ENCODE results near the gene MINK1. TPM values are rescaled to one million over a fixed set of nuclear protein-coding genes. Genes with fewer than 3 reads are reported as not detected.

Gene MINK1
- total and polyA plus RNA-seq, 2 donors from 2014 or later: 21.2 to 118 TPM

GRCh38 chr17:4944163-4944553, 111.0 kb downstream of the MINK1 start:
- Histone ChIP-seq H3K4me1 (ENCODE audit: control insufficient read depth in 2 of 3, insufficient read depth in 2 of 3, low read depth in 1 of 3, low read length in 3 of 3) (peaks cover 5 to 32% (median 15%) of the 10 kb centered on the region in 3 donors), H3K9ac (ENCODE audit: low read length in 3 of 3) (no peak overlapping the region), H3K9me3 (ENCODE audit: control insufficient read depth in 2 of 3, insufficient read depth in 1 of 3, low read length in 3 of 3) (no peaks in the 10 kb centered on the region), H3K27ac (ENCODE audit: low read depth in 2 of 2, low read length in 2 of 2) (no peak overlapping the region), H3K4me3 (ENCODE audit: low read length in 3 of 3) (no peak overlapping the region), H3K36me3 (ENCODE audit: control insufficient read depth in 2 of 3, insufficient read depth in 3 of 3, low read length in 3 of 3) (peaks cover 6 to 30% (median 21%) of the 10 kb centered on the region in 3 donors), H3K27me3 (ENCODE audit: control insufficient read depth, insufficient read depth, low read length) (no peaks in the 10 kb centered on the region)
- TF ChIP-seq CTCF (IDR thresholded peaks at IDR 0.05; ENCODE audit: borderline replicate concordance, extremely low read depth, insufficient read depth): no peak
- DNase-seq: no peak
- no peak for FAIRE-seq
- intact Hi-C loops (cut with DNase I): no loop called here

GRCh38 chr17:4944554-4945175, 111.5 kb downstream of the MINK1 start:
- no peak for TF ChIP-seq CTCF (IDR thresholded peaks at IDR 0.05; ENCODE audit: borderline replicate concordance, extremely low read depth, insufficient read depth)
- no peak overlapping the region for H3K9ac ChIP-seq (ENCODE audit: low read length in 3 of 3)
- intact Hi-C loops (cut with DNase I): no loop called here
- FAIRE-seq (no peak), DNase-seq (no peak)
- H3K27me3 ChIP-seq (ENCODE audit: control insufficient read depth, insufficient read depth, low read length): no peaks in the 10 kb centered on the region
- peak overlapping the region; percentile 30 to 49 for H3K27ac ChIP-seq (ENCODE audit: low read depth in 2 of 2, low read length in 2 of 2)
- H3K4me1 ChIP-seq (ENCODE audit: control insufficient read depth in 2 of 3, insufficient read depth in 2 of 3, low read depth in 1 of 3, low read length in 3 of 3): peaks cover 5 to 31% (median 13%) of the 10 kb centered on the region in 3 donors
- H3K9me3 ChIP-seq (ENCODE audit: control insufficient read depth in 2 of 3, insufficient read depth in 1 of 3, low read length in 3 of 3): no peaks in the 10 kb centered on the region
- H3K4me3 ChIP-seq (ENCODE audit: low read length in 3 of 3): no peak overlapping the region
- H3K36me3 ChIP-seq (ENCODE audit: control insufficient read depth in 2 of 3, insufficient read depth in 3 of 3, low read length in 3 of 3): peaks cover 6 to 30% (median 21%) of the 10 kb centered on the region in 3 donors

- Histone ChIP-seq H3K4me3 (ENCODE audit: low read length in 3 of 3) (no peak overlapping the region), H3K9me3 (ENCODE audit: control insufficient read depth in 2 of 3, insufficient read depth in 1 of 3, low read length in 3 of 3) (no peaks in the 10 kb centered on the region), H3K36me3 (ENCODE audit: control insufficient read depth in 2 of 3, insufficient read depth in 3 of 3, low read length in 3 of 3) (peaks cover 6 to 30% (median 21%) of the 10 kb centered on the region in 3 donors), H3K27me3 (ENCODE audit: control insufficient read depth, insufficient read depth, low read length) (no peaks in the 10 kb centered on the region), H3K27ac (ENCODE audit: low read depth in 2 of 2, low read length in 2 of 2) (peak overlapping the region; percentile 30 to 49), H3K4me1 (ENCODE audit: control insufficient read depth in 2 of 3, insufficient read depth in 2 of 3, low read depth in 1 of 3, low read length in 3 of 3) (peaks cover 5 to 34% (median 13%) of the 10 kb centered on the region in 3 donors), H3K9ac (ENCODE audit: low read length in 3 of 3) (no peak overlapping the region)
- FAIRE-seq: no peak
- DNase-seq: peak in 1 of 5 donors; percentile 87
- intact Hi-C loops (cut with DNase I): no loop called here
- no peak for TF ChIP-seq CTCF (IDR thresholded peaks at IDR 0.05; ENCODE audit: borderline replicate concordance, extremely low read depth, insufficient read depth)
Measured at GRCh38 chr17:4945176-4945943, 112.2 kb downstream of the MINK1 start.
